Stimulated activated naive B cell treated with anti-CD40 and anti-IgM and Interleukin-4, amounts not matched to agents 10 μg/mL and 1 μg/mL and 100 μg/mL, for 72 hours (primary cell): ENCODE measurements around the gene SLC13A1.
A peak's percentile ranks its signal among the peaks of the same experiment; 100 is the strongest.

Source experiments
- ATAC-seq, 2 donors: fragments of 150-1000 bp; cut with Tn5 transposase; replicated peaks; 2 replicates each; pipeline ENCODE4 v1.10.0; 2021; ENCODE audit warnings: moderate library complexity in 1 of 2
- DNase-seq: peaks from one replicate; pipeline ENCODE4 v3.0.0; 2021
- H3K27ac Mint-ChIP-seq: one replicate; pipeline ENCODE4 v1.8.0; 2022; ENCODE audit warnings: mild to moderate bottlenecking, mixed read lengths
- H3K27me3 Mint-ChIP-seq, 2 donors: one replicate each; pipeline ENCODE4 v1.8.0; 2022; ENCODE audit warnings: mixed read lengths in 2 of 2
- H3K36me3 Mint-ChIP-seq, 2 donors: one replicate each; pipeline ENCODE4 v1.8.0; 2022; ENCODE audit warnings: mixed read lengths in 2 of 2, mild to moderate bottlenecking in 1 of 2
- H3K4me1 Mint-ChIP-seq, 2 donors: one replicate each; pipeline ENCODE4 v1.8.0; 2022; ENCODE audit warnings: mixed read lengths in 2 of 2, mild to moderate bottlenecking in 1 of 2
- H3K4me3 Mint-ChIP-seq, 2 donors: one replicate each; pipeline ENCODE4 v1.8.0; 2022; ENCODE audit warnings: mild to moderate bottlenecking in 2 of 2, mixed read lengths in 2 of 2, moderate library complexity in 1 of 2
- H3K9me3 Mint-ChIP-seq, 2 donors: one replicate each; pipeline ENCODE4 v1.8.0; 2022; ENCODE audit warnings: mixed read lengths in 2 of 2, mild to moderate bottlenecking in 1 of 2

Gene SLC13A1

DNA sequence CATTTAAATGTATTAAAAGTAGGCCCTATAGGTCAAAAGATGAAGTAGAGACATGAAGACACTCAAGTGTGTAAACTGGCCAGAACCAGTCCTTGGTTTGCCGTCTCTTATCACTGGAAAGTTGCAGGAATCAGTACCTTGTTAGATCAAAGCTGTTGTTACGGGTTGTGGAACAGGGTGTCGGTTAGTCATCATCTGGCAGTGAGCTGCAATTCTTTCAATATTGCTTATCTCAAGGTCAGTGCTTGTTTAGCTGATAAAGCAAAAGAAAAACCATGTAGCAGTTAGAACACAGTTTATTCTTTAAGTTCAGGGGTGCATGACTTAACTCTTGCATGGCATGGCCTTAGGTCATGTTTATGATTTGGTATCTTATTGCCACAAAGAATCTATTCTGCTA is 10.0 kb upstream of the SLC13A1 start:
- Mint-ChIP-seq H3K4me1 (no peaks in the 10 kb centered on the region), H3K9me3 (peaks cover 0 to 4% of the 10 kb centered on the region in 2 donors), H3K27me3 (no peaks in the 10 kb centered on the region), H3K27ac (no peak overlapping the region), H3K36me3 (no peaks in the 10 kb centered on the region), H3K4me3 (no peak overlapping the region)
- ATAC-seq (no peak), DNase-seq (no peak)

DNA sequence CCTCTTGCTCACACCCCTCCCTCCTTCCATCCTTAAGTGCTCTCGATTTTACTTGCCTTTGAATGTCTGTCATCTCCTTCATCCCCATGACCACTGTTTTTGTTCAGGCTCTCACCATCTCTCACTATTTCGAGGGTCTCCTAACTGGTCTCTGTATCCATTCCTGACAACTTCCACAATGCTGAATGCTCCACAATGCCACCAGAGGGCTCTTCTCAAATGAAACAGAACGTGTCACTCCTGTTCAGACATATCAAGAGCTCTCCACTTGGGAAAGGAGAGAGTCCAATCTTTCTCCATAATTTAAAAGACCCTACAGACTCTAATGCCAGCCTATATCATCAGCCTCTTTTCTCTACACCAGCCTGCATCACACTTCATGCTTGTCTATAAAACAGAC is 9.0 kb upstream of the SLC13A1 start:
- ATAC-seq, result no peak
- no peak overlapping the region for H3K4me3 Mint-ChIP-seq
- H3K9me3 Mint-ChIP-seq, result no peaks in the 10 kb centered on the region
- no peak overlapping the region for H3K27ac Mint-ChIP-seq
- H3K27me3 Mint-ChIP-seq, result no peaks in the 10 kb centered on the region
- H3K4me1 Mint-ChIP-seq, result no peaks in the 10 kb centered on the region
- no peaks in the 10 kb centered on the region for H3K36me3 Mint-ChIP-seq
- DNase-seq, result no peak

DNA sequence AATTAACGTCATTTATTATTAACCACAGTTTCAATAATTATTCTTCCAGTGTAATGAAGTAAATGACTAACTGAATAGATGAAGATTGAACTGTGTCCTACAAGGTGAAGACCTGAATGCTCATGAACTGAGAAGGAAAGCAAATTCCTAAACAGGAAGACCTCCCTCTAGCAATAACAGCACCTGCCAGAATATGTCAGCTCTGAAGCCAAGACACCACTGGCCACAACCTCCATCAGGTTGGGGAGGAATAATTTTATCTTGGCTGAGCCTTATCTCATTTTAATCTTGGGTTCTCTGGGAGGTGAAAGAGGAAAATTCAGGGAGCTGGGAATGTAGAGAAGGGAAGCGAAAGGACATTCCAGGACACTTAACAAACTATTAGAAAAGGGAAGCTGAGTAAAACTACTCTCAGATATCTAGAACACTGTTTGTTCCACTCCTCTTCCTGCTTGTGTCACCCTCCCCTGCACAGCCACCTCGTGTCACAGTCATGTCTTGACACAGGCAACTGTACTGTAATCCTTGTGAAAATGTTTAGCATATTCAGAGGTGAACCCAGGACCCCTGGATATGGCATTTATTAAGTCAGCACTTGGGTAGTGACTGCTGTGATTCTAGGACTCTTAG is 4.6 kb upstream of the SLC13A1 start:
- H3K4me3 Mint-ChIP-seq, result no peak overlapping the region
- no peaks in the 10 kb centered on the region for H3K36me3 Mint-ChIP-seq
- H3K4me1 Mint-ChIP-seq, result no peaks in the 10 kb centered on the region
- H3K9me3 Mint-ChIP-seq, result no peaks in the 10 kb centered on the region
- no peak for DNase-seq
- H3K27ac Mint-ChIP-seq, result no peak overlapping the region
- no peak for ATAC-seq
- H3K27me3 Mint-ChIP-seq, result no peaks in the 10 kb centered on the region

DNA sequence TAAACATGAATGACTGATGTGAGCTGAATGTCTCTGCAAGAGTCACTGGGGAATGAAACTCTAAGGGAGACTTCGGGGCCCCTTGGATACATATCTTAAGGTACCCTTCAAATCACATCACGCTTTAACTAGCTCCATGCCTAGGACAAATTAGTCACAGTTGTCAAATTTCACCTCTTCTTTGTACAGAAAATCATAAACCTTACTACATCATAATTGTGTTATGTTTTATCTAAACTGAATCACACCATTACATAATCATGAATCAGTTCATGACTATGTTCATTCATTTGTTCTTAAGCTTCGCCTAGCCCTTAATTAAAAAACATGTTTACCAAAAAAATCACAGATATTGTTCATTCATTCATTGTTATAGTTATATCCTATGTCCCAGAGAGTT is 2.1 kb upstream of the SLC13A1 start:
- no peak overlapping the region for H3K27ac Mint-ChIP-seq
- no peaks in the 10 kb centered on the region for H3K27me3 Mint-ChIP-seq
- DNase-seq, result no peak
- H3K4me3 Mint-ChIP-seq, result no peak overlapping the region
- H3K4me1 Mint-ChIP-seq, result no peaks in the 10 kb centered on the region
- H3K9me3 Mint-ChIP-seq, result no peaks in the 10 kb centered on the region
- no peak for ATAC-seq
- H3K36me3 Mint-ChIP-seq, result no peaks in the 10 kb centered on the region

DNA sequence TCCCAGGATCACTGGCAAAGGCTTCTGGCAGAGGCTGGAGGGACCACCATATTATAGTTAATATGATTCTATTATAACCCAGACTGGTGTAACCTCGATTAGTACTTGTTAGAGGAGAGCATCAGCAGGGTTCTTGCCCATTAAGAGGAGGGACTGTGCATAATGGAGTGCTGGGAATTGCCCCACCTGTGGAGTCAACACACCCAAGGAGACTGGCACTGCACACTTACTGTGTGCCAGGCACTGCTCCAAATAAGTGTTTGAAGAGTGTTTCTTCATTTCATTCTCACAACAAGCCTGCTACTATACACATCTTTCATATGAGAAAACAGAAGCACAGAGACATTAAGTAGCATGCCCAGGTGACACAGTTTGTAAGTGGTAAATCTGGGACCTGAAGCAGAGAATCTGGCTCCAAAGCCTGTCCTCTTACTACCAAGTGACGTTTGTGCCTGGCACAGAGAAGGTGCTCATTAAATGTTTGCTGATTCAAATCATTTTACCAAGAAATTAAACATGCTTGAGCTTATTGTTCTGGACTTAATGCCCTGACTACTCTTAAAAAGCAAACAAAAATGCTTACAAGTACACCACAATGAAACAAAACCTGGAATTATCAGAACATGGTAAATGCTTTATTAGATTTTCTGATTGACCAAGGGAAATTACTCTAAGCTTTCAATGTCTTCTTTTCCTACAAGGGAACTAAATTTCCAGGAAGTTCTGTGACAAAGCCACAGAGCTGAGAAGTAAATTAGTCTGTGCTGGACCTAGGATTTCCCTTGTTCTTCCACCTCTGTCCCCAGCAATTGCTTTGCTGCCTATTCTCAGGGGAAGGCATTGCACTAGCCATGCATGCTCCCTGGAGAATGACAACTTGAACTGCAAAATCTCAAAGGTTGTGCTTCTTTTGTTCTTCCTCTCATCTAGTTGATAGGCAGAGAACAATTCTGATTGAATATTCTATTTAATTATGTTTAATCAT is 809 bp downstream of the SLC13A1 start:
- Mint-ChIP-seq H3K36me3 (no peaks in the 10 kb centered on the region), H3K4me1 (no peaks in the 10 kb centered on the region), H3K4me3 (no peak overlapping the region), H3K27ac (no peak overlapping the region), H3K9me3 (no peaks in the 10 kb centered on the region), H3K27me3 (no peaks in the 10 kb centered on the region)
- ATAC-seq (no peak), DNase-seq (no peak)

DNA sequence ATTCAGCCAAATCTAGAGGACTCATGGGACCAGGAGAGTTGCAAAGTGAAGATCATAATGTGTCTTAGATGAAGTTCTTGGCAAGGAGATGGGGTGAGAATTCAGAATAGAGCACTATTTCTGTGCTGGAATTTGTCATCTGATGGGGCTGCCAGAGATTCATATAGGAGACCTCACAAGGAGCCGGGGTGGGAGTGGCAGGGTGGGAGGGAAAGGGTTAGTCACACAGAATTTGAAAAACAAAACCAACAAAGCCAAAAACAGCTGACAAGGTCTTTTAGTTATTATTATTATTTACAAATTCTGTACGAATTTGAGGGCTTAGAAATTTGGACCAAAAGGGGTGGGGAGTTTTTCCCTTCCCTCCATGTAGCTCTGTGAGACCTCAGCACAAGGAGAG is 1.7 kb downstream of the SLC13A1 start:
- no peaks in the 10 kb centered on the region for H3K4me1 Mint-ChIP-seq
- ATAC-seq (no peak), DNase-seq (no peak)
- no peak overlapping the region for H3K4me3 Mint-ChIP-seq
- H3K27ac Mint-ChIP-seq, result no peak overlapping the region
- H3K9me3 Mint-ChIP-seq, result no peaks in the 10 kb centered on the region
- H3K36me3 Mint-ChIP-seq, result no peaks in the 10 kb centered on the region
- no peaks in the 10 kb centered on the region for H3K27me3 Mint-ChIP-seq

DNA sequence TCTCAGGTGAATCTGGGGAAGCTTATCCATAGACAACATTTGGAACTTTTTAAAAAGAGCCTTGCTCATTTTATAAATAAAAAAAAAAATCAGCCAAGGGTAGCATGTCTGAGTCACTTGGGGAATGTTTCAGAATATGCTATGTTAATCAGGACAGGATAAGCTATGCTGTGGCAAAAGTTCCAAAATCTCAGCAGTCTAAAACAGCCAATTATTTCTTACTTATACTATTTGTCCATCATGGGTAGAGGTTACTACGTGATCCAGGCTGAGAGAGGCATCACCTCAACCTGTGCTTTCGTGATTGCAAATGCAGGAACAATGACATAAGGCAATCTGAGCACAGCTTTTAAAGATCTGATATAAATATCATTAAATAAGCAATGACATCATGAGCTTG is 6.5 kb downstream of the SLC13A1 start:
- no peak for ATAC-seq
- no peaks in the 10 kb centered on the region for H3K4me1 Mint-ChIP-seq
- DNase-seq, result no peak

DNA sequence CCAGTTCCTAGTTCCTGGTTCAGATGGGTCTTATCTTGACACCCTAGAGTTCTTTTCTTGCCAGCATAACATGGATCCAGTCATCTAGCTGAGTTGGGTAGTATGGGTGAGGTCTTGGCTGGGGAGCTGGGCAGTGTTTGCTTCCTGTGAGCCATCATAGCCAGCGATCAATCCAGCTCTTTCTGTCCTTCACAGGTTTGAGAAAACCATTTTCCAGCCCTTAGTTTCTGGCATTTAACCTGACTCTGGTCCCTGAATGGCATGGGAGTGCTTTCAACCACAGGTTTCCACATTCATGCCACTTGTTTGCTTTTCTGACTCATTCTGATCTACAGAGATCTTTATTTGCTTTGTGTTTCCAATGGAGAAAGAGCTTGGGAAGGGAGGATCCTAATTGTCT is 8.6 kb downstream of the SLC13A1 start:
- ATAC-seq (no peak), DNase-seq (no peak)
- no peak overlapping the region for H3K27ac Mint-ChIP-seq
- H3K36me3 Mint-ChIP-seq, result no peaks in the 10 kb centered on the region
- H3K4me1 Mint-ChIP-seq, result no peaks in the 10 kb centered on the region
- H3K9me3 Mint-ChIP-seq, result peaks cover 4 to 5% of the 10 kb centered on the region in 2 donors
- no peak overlapping the region for H3K4me3 Mint-ChIP-seq
- H3K27me3 Mint-ChIP-seq, result no peaks in the 10 kb centered on the region

More for the DNA sequence above, 6.5 kb downstream of the SLC13A1 start:
- Mint-ChIP-seq H3K36me3 (no peaks in the 10 kb centered on the region), H3K27me3 (no peaks in the 10 kb centered on the region), H3K9me3 (peaks cover 0 to 1% of the 10 kb centered on the region in 2 donors), H3K27ac (no peak overlapping the region), H3K4me3 (no peak overlapping the region)

DNA sequence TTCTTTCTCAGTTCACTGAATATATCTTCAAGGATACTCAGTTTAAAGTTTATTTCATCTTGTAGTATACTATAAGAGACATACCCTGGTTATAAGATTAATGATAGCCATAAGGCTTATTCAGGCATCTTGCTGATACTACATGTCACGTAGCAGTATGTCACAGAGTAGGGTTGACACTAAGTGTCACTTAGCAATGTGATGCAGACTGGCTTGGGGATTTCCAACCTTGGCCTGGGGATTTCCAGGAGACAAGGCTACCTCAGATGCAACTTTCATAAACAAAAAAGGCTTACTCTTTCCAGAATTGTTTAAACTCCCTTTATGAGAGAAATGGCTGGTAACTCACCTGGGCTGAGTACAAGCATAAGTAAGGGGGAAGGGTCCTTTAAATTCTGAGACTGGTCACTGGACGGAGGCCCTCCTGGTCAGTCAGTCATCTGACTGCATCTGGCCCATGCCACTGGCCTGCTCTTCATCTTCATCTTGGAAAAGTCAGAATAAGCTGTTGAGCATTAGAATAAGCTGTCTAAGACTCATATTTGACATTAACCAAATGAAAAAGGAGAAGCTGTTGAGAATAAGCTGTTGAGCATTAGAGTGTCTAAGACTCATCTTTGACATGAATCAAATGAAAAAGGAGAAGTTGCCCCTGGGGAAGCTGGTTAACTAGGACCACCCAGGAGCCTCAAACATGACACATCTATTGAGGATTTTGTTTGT is 9.5 kb downstream of the SLC13A1 start:
- H3K27me3 Mint-ChIP-seq, result no peaks in the 10 kb centered on the region

DNA sequence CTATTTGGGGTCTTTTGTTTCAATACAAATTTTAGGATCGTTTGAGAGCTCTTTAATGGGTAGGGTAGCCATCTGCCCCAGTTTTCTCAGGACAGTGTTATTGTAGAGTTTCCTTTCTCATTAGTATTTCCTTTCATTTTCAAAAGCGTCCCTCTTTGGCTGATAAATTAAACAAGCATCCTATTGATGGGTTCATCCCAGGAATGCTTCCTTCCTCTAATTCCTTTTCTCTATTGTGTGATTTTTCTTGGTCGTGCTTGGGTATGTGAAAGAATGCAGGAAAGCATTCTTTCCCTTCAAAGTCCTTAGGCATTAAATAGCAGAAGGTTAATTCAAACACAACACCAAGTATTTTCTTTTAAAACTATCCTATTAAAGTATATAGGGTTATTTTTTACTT is 14.0 kb downstream of the SLC13A1 start:
- ATAC-seq (no peak), DNase-seq (no peak)
- Mint-ChIP-seq H3K9me3 (peaks cover 4 to 6% of the 10 kb centered on the region in 2 donors), H3K36me3 (no peaks in the 10 kb centered on the region), H3K4me1 (no peaks in the 10 kb centered on the region), H3K27me3 (no peaks in the 10 kb centered on the region), H3K4me3 (no peak overlapping the region), H3K27ac (no peak overlapping the region)

More for the DNA sequence above, 9.5 kb downstream of the SLC13A1 start:
- no peaks in the 10 kb centered on the region for H3K4me1 Mint-ChIP-seq
- H3K4me3 Mint-ChIP-seq, result no peak overlapping the region
- peaks cover 4 to 7% of the 10 kb centered on the region in 2 donors for H3K9me3 Mint-ChIP-seq
- no peaks in the 10 kb centered on the region for H3K36me3 Mint-ChIP-seq
- no peak overlapping the region for H3K27ac Mint-ChIP-seq
- peak; percentile 66 to 88 for ATAC-seq
- DNase-seq, result peak; percentile 5

DNA sequence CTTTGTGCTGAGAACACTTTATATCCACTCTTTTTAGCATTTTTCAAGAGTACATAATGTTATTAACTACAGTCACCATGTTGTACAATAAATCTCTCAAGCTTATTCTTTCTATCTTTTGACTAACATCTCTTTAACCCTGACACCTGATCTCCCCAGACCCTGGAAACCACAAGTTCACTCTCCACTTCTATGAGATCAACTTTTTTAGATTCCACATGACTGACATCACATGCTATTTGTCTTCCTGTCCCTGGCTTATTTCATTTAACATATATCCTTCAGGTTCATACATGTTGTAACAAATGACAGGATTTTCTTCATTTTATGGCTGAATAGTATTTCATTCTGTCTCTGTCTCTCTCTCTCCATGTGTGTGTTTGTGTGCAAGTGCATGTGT is 15.5 kb downstream of the SLC13A1 start:
- ATAC-seq (no peak), DNase-seq (no peak)
- Mint-ChIP-seq H3K36me3 (no peaks in the 10 kb centered on the region), H3K27me3 (no peaks in the 10 kb centered on the region), H3K9me3 (peaks cover 4 to 6% of the 10 kb centered on the region in 2 donors), H3K4me1 (no peaks in the 10 kb centered on the region), H3K27ac (no peak overlapping the region), H3K4me3 (no peak overlapping the region)

DNA sequence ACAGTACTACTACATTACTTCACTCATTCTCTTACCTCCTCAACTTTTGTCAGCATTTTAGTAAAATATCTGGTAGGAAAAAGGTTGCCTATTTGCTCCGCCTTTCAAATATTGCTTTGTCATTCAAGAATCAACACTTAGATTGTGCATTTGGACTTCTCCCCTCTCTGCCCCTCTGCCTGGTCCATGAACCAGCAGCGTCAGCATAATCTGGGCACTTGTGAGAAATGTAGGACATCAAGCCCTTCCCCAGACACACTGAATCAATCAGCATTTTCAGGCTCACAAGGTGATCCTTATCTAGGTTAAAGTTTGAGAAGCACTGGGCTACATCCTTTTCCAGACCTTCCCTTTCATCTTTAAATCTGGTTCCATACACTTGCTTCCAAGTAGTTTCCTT is 16.3 kb downstream of the SLC13A1 start:
- H3K36me3 Mint-ChIP-seq, result no peaks in the 10 kb centered on the region
- H3K4me3 Mint-ChIP-seq, result no peak overlapping the region
- no peaks in the 10 kb centered on the region for H3K4me1 Mint-ChIP-seq
- DNase-seq (no peak), ATAC-seq (no peak)
- no peaks in the 10 kb centered on the region for H3K27me3 Mint-ChIP-seq
- H3K27ac Mint-ChIP-seq, result no peak overlapping the region
- H3K9me3 Mint-ChIP-seq, result peaks cover 4 to 6% of the 10 kb centered on the region in 2 donors

DNA sequence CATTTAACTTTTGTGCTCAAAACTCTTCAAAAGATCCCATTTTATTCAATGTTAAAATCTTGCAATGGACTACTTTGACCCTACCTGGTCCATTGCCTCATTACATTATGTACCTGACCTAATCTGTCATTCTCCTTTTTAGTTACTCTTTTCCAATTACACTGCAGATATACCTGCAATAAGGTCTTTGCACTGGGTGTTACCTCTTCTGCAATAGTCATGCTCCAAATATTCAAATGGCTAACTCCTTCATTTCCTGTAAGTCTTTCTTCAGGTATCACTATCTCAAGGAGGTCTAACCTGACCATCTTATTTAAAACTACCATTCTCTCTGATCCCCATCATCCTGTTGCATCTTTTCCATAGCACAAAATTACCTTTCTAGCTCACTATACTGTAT is 22.3 kb downstream of the SLC13A1 start:
- ATAC-seq, result no peak
- Mint-ChIP-seq H3K4me3 (no peak overlapping the region), H3K4me1 (no peaks in the 10 kb centered on the region), H3K27me3 (no peaks in the 10 kb centered on the region), H3K9me3 (peaks cover 3 to 4% of the 10 kb centered on the region in 2 donors), H3K27ac (no peak overlapping the region), H3K36me3 (no peaks in the 10 kb centered on the region)
- DNase-seq, result no peak

DNA sequence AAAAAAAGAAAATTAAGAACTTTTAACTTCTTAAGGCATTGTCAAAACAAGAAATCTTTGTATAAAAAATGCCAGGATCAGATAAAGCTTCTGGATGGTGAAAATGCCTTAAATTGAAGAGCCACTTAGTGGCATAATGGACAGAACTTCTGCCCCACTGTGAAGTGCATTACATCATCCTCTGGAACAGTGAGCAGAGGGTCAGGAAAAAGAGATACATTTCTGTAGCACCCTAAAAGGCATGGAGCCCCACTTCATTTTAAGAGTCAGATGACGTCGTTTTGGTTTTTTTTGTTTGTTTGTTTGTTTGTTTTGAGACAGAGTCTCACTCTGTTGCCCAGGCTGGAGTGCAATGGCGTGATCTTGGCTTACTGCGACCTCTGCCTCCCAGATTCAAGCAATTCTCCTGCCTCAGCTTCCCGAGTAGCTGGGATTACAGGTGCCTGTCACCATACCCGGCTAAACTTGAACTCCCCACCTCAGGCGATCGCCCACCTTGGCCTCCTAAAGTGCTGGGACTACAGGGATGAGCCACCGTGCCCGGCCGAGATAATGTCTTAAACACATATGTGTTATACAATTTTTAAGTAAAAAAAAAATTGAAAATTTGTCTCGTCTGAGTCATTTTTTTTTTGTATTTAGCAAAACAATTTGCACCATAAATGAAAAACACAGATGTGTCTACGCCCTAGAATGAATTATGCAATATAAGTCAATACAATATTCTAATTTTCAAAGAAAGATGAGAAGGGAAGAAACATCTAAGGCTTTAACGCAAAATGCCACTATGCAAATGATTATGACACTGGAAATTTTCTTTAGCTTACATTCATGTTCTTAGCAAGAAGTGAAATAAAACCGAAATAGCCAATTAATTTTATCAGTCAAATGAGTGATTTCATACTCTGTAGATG is 29.2 kb downstream of the SLC13A1 start:
- H3K9me3 Mint-ChIP-seq, result peaks cover 4 to 7% of the 10 kb centered on the region in 2 donors
- ATAC-seq (no peak), DNase-seq (no peak)
- H3K36me3 Mint-ChIP-seq, result no peaks in the 10 kb centered on the region
- H3K27ac Mint-ChIP-seq, result no peak overlapping the region
- H3K27me3 Mint-ChIP-seq, result no peaks in the 10 kb centered on the region
- H3K4me1 Mint-ChIP-seq, result no peaks in the 10 kb centered on the region
- no peak overlapping the region for H3K4me3 Mint-ChIP-seq
